HEK293 (cell line): ENCODE results near the gene TMEM214.

Experiments used
- PRDM1 ChIP-seq: fragments of 450-650 bp; formaldehyde crosslinking; IDR thresholded peaks from 2 replicates; pipeline ENCODE4; 2016; ENCODE audit warnings: missing biosample characterization, missing genetic modification characterization
- PRDM10 ChIP-seq: fragments of 450-650 bp; formaldehyde crosslinking; IDR thresholded peaks from 2 replicates; pipeline ENCODE4 v1.5.1; 2016; ENCODE audit warnings: missing biosample characterization, missing genetic modification characterization
- TCF7L2 ChIP-seq: IDR thresholded peaks from 2 replicates; pipeline ENCODE4 v1.6.1; 2011; ENCODE audit warnings: low read depth, mild to moderate bottlenecking, inconsistent platforms, low read length, moderate library complexity, borderline replicate concordance
- YY2 ChIP-seq: fragments of 450-650 bp; formaldehyde crosslinking; IDR thresholded peaks from 2 replicates; pipeline ENCODE4 v1.5.1; 2016; ENCODE audit warnings: missing biosample characterization, missing genetic modification characterization
- ZNF133 ChIP-seq: fragments of 450-650 bp; formaldehyde crosslinking; IDR thresholded peaks from 2 replicates; pipeline ENCODE4 v1.5.1; 2016; ENCODE audit warnings: missing biosample characterization, missing genetic modification characterization
- ZNF221 ChIP-seq: fragments of 450-650 bp; formaldehyde crosslinking; IDR thresholded peaks from 2 replicates; pipeline ENCODE4 v1.5.1; 2017; ENCODE audit warnings: missing biosample characterization, missing genetic modification characterization, borderline replicate concordance
- ZNF707 ChIP-seq: fragments of 450-650 bp; formaldehyde crosslinking; IDR thresholded peaks from 2 replicates; pipeline ENCODE4 v1.5.1; 2016; ENCODE audit warnings: missing biosample characterization, missing genetic modification characterization
- TF ChIP-seq, protein P1 (sequence below): fragments of 450-650 bp; formaldehyde crosslinking; IDR thresholded peaks from 2 replicates; pipeline ENCODE4 v1.5.1; 2016; ENCODE audit warnings: missing biosample characterization, missing genetic modification characterization
- TF ChIP-seq, protein P2 (sequence below): fragments of 450-650 bp; IDR thresholded peaks from 2 replicates; pipeline ENCODE4 v1.5.1; 2018; ENCODE audit warnings: missing biosample characterization, missing genetic modification characterization

- TF ChIP-seq PRDM1 (no peak), ZNF707 (no peak), ZNF221 (tag by site-specific recombination) (no peak), ZNF133 (tag by site-specific recombination) (no peak), PRDM10 (tag by site-specific recombination) (no peak), YY2 (tag by site-specific recombination) (no peak), TCF7L2 (no peak)
- TF ChIP-seq, protein P1, sequence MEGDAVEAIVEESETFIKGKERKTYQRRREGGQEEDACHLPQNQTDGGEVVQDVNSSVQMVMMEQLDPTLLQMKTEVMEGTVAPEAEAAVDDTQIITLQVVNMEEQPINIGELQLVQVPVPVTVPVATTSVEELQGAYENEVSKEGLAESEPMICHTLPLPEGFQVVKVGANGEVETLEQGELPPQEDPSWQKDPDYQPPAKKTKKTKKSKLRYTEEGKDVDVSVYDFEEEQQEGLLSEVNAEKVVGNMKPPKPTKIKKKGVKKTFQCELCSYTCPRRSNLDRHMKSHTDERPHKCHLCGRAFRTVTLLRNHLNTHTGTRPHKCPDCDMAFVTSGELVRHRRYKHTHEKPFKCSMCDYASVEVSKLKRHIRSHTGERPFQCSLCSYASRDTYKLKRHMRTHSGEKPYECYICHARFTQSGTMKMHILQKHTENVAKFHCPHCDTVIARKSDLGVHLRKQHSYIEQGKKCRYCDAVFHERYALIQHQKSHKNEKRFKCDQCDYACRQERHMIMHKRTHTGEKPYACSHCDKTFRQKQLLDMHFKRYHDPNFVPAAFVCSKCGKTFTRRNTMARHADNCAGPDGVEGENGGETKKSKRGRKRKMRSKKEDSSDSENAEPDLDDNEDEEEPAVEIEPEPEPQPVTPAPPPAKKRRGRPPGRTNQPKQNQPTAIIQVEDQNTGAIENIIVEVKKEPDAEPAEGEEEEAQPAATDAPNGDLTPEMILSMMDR (tag by site-specific recombination): no peak
- TF ChIP-seq, protein P2, sequence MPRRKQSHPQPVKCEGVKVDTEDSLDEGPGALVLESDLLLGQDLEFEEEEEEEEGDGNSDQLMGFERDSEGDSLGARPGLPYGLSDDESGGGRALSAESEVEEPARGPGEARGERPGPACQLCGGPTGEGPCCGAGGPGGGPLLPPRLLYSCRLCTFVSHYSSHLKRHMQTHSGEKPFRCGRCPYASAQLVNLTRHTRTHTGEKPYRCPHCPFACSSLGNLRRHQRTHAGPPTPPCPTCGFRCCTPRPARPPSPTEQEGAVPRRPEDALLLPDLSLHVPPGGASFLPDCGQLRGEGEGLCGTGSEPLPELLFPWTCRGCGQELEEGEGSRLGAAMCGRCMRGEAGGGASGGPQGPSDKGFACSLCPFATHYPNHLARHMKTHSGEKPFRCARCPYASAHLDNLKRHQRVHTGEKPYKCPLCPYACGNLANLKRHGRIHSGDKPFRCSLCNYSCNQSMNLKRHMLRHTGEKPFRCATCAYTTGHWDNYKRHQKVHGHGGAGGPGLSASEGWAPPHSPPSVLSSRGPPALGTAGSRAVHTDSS (tag by site-specific recombination): no peak
Measured at GRCh38 chr2:27039871-27040270, 7.1 kb downstream of the TMEM214 start.
